ENCODE measurements around the gene ACMSD.

DNA sequence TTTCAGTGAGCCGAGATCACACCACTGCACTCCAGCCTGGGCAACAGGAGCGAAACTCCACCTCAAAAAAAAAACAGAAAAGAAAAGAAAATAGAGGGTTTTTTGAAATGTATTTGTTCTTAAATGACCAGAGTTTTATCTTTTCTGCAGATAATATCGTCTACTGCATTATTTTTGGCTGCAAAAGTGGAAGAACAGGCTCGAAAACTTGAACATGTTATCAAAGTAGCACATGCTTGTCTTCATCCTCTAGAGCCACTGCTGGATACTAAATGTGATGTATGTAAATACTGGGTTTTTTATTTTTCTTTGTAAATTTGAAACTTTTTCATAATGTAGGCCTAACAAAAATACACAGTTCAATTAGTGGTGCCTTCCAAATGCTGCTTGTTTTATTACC lies 98.3 kb downstream of the ACMSD start:
- TF ChIP-seq CBX5 (IDR thresholded peaks at IDR 0.05; ENCODE audit: low read depth), result no peak
- no peak for TF ChIP-seq YY1 (IDR thresholded peaks at IDR 0.05; ENCODE audit: low read depth, low read length)
- TF ChIP-seq, protein P1, sequence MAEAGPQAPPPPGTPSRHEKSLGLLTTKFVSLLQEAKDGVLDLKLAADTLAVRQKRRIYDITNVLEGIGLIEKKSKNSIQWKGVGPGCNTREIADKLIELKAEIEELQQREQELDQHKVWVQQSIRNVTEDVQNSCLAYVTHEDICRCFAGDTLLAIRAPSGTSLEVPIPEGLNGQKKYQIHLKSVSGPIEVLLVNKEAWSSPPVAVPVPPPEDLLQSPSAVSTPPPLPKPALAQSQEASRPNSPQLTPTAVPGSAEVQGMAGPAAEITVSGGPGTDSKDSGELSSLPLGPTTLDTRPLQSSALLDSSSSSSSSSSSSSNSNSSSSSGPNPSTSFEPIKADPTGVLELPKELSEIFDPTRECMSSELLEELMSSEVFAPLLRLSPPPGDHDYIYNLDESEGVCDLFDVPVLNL (IDR thresholded peaks at IDR 0.05; ENCODE audit: low read depth, low read length), result no peak
- TF ChIP-seq EP300 (IDR thresholded peaks at IDR 0.05; ENCODE audit: borderline replicate concordance in 1 of 2, control insufficient read depth in 1 of 2, low read depth in 2 of 2, low read length in 2 of 2), result no peak
- TF ChIP-seq BHLHE40 (IDR thresholded peaks at IDR 0.05; ENCODE audit: borderline replicate concordance in 1 of 2, low read depth in 2 of 2, low read length in 1 of 2), result no peak
- TF ChIP-seq, protein P2, sequence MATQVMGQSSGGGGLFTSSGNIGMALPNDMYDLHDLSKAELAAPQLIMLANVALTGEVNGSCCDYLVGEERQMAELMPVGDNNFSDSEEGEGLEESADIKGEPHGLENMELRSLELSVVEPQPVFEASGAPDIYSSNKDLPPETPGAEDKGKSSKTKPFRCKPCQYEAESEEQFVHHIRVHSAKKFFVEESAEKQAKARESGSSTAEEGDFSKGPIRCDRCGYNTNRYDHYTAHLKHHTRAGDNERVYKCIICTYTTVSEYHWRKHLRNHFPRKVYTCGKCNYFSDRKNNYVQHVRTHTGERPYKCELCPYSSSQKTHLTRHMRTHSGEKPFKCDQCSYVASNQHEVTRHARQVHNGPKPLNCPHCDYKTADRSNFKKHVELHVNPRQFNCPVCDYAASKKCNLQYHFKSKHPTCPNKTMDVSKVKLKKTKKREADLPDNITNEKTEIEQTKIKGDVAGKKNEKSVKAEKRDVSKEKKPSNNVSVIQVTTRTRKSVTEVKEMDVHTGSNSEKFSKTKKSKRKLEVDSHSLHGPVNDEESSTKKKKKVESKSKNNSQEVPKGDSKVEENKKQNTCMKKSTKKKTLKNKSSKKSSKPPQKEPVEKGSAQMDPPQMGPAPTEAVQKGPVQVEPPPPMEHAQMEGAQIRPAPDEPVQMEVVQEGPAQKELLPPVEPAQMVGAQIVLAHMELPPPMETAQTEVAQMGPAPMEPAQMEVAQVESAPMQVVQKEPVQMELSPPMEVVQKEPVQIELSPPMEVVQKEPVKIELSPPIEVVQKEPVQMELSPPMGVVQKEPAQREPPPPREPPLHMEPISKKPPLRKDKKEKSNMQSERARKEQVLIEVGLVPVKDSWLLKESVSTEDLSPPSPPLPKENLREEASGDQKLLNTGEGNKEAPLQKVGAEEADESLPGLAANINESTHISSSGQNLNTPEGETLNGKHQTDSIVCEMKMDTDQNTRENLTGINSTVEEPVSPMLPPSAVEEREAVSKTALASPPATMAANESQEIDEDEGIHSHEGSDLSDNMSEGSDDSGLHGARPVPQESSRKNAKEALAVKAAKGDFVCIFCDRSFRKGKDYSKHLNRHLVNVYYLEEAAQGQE (IDR thresholded peaks at IDR 0.05; ENCODE audit: low read depth, low read length), result no peak
- TF ChIP-seq, protein P3, sequence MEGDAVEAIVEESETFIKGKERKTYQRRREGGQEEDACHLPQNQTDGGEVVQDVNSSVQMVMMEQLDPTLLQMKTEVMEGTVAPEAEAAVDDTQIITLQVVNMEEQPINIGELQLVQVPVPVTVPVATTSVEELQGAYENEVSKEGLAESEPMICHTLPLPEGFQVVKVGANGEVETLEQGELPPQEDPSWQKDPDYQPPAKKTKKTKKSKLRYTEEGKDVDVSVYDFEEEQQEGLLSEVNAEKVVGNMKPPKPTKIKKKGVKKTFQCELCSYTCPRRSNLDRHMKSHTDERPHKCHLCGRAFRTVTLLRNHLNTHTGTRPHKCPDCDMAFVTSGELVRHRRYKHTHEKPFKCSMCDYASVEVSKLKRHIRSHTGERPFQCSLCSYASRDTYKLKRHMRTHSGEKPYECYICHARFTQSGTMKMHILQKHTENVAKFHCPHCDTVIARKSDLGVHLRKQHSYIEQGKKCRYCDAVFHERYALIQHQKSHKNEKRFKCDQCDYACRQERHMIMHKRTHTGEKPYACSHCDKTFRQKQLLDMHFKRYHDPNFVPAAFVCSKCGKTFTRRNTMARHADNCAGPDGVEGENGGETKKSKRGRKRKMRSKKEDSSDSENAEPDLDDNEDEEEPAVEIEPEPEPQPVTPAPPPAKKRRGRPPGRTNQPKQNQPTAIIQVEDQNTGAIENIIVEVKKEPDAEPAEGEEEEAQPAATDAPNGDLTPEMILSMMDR (IDR thresholded peaks at IDR 0.05 in 2 of 3, conservative IDR thresholded peaks at IDR 0.05 in 1 of 3; ENCODE audit: control insufficient read depth in 2 of 3, extremely low read depth in 1 of 3, insufficient read depth in 1 of 3, low read depth in 3 of 3, low read length in 3 of 3), result no peak
- TF ChIP-seq POLR2A (IDR thresholded peaks at IDR 0.05; ENCODE audit: low read depth, low read length), result no peak
- no peak for TF ChIP-seq POLR2AphosphoS5 (IDR thresholded peaks at IDR 0.05; ENCODE audit: low read length)

Data from GM12878 (cell line).